IPS-NIHi7 (cell line): Measurements from ENCODE around the gene NRXN2.

ENCODE experiments used
- DNase-seq: peaks from one replicate; pipeline ENCODE4 v3.0.0; 2012; ENCODE audit warnings: mixed read lengths; ENCODE audit errors: extremely low spot score

The NRXN2 gene

GRCh38 chr11:64652586-64653387 lies 70.2 kb downstream of the NRXN2 start:
- DNase-seq = peak; percentile 93

- peak; percentile 64 for DNase-seq
Measured at GRCh38 chr11:64650923-64651523, 72.0 kb downstream of the NRXN2 start.

- DNase-seq = peak; percentile 66
Measured at GRCh38 chr11:64649291-64649697, 73.7 kb downstream of the NRXN2 start.

- DNase-seq = no peak
Measured at GRCh38 chr11:64648551-64648950, 74.4 kb downstream of the NRXN2 start.

- no peak for DNase-seq
Measured at GRCh38 chr11:64647019-64647779, 75.8 kb downstream of the NRXN2 start.

- peak; percentile 57 for DNase-seq
Measured at GRCh38 chr11:64644647-64645275, 78.2 kb downstream of the NRXN2 start.

GRCh38 chr11:64643920-64644646 lies 78.9 kb downstream of the NRXN2 start:
- no peak for DNase-seq

- peak; percentile 77 for DNase-seq
Measured at GRCh38 chr11:64643256-64643881, 79.6 kb downstream of the NRXN2 start.

GRCh38 chr11:64642871-64643255 lies 80.1 kb downstream of the NRXN2 start:
- no peak for DNase-seq

- DNase-seq = no peak
Measured at GRCh38 chr11:64642418-64642735, 80.6 kb downstream of the NRXN2 start.

GRCh38 chr11:64641596-64642417 lies 81.2 kb downstream of the NRXN2 start:
- DNase-seq = no peak

- no peak for DNase-seq
Measured at GRCh38 chr11:64639885-64640284, 83.1 kb downstream of the NRXN2 start.

- no peak for DNase-seq
Measured at GRCh38 chr11:64638829-64639228, 84.2 kb downstream of the NRXN2 start.

- peak; percentile 65 for DNase-seq
Measured at GRCh38 chr11:64638018-64638665, 84.9 kb downstream of the NRXN2 start.

- DNase-seq = peak; percentile 45
Measured at GRCh38 chr11:64637334-64638017, 85.5 kb downstream of the NRXN2 start.

- DNase-seq = no peak
Measured at GRCh38 chr11:64633555-64634159, 89.3 kb downstream of the NRXN2 start.

GRCh38 chr11:64632654-64633053 lies 90.3 kb downstream of the NRXN2 start:
- DNase-seq = no peak

- DNase-seq = no peak
Measured at GRCh38 chr11:64632237-64632636, 90.8 kb downstream of the NRXN2 start.

- DNase-seq = no peak
Measured at GRCh38 chr11:64631675-64632074, 91.3 kb downstream of the NRXN2 start.
